ENCODE measurements around the gene BAG2. TPM values are rescaled to one million over a fixed set of nuclear protein-coding genes. Genes with fewer than 3 reads are reported as not detected.

The BAG2 gene
- total and polyA plus RNA-seq, 2 of the 4 experiments (the other 2 are of a cell fraction) = 8.1 to 10.0 TPM

- H3K79me1 ChIP-seq (ENCODE audit: low read depth in 1 of 2, low read length in 2 of 2) = peaks cover 36 to 79% of the 10 kb centered on the region in 2 experiments
- no peak overlapping the region for H4K8ac ChIP-seq (ENCODE audit: low read depth in 2 of 2, low read length in 2 of 2)
- DNase-seq (no peak), ATAC-seq (ENCODE audit: low read depth) (no peak)
- CTCF ChIA-PET = no interaction called here
- intact Hi-C loops (cut with micrococcal nuclease) = no loop called here
- H2BK120ac ChIP-seq (ENCODE audit: low read depth, low read length) = no peak overlapping the region
- H4K5ac ChIP-seq (ENCODE audit: low read depth, low read length) = no peak overlapping the region
- H2AK5ac ChIP-seq (ENCODE audit: low read depth, low read length) = no peak overlapping the region
- no peak overlapping the region for H2AK9ac ChIP-seq (replicated peaks; ENCODE audit: low read depth, low read length, poor library complexity)
- dilution Hi-C loops (cut with HindIII; ENCODE audit: low sequenced_read_pairs, unreplicated experiment) = no loop called here
- H3K23ac ChIP-seq (ENCODE audit: low read depth, low read length) = no peak overlapping the region
- H2BK20ac ChIP-seq (ENCODE audit: low read depth, low read length) = no peak overlapping the region
- peaks cover 9% of the 10 kb centered on the region for H3K36me3 ChIP-seq (ENCODE audit: control insufficient read depth, insufficient read depth, low read length)
- H3K27me3 ChIP-seq (ENCODE audit: control insufficient read depth, insufficient read depth, low read length) = no peaks in the 10 kb centered on the region
- peaks cover 19% of the 10 kb centered on the region for H3K4me1 ChIP-seq (ENCODE audit: control insufficient read depth, insufficient read depth, low read length)
- no peak overlapping the region for H3K27ac ChIP-seq (ENCODE audit: insufficient read depth, low read length)
- H2BK15ac ChIP-seq (ENCODE audit: low read depth, low read length) = no peak overlapping the region
- H3K56ac ChIP-seq (ENCODE audit: extremely low read depth, insufficient read depth, low read length) = no peak overlapping the region
- no peaks in the 10 kb centered on the region for H3K9me3 ChIP-seq (ENCODE audit: control insufficient read depth, insufficient read depth, low read length)
- no peak overlapping the region for H4K91ac ChIP-seq (ENCODE audit: insufficient read depth, low read depth, low read length)
- H3K14ac ChIP-seq (replicated peaks; ENCODE audit: low read depth, low read length) = no peak overlapping the region
- no peak overlapping the region for H3K18ac ChIP-seq (ENCODE audit: low read depth, low read length)
- H3K9me1 ChIP-seq (ENCODE audit: insufficient read depth, low read length) = peaks cover 19% of the 10 kb centered on the region
- no TSS peak for BruUV-seq (replicated peaks)
- peaks cover 44% of the 10 kb centered on the region for H4K20me1 ChIP-seq (ENCODE audit: insufficient read depth, low read length)
- H2AFZ ChIP-seq (replicated peaks; ENCODE audit: low read length, poor library complexity) = no peak overlapping the region
- TF ChIP-seq MAFK (IDR thresholded peaks at IDR 0.05; ENCODE audit: low read depth, low read length) (no peak), POLR2A (IDR thresholded peaks at IDR 0.05; ENCODE audit: low read depth, low read length) (no peak)
- TF ChIP-seq, protein P1, sequence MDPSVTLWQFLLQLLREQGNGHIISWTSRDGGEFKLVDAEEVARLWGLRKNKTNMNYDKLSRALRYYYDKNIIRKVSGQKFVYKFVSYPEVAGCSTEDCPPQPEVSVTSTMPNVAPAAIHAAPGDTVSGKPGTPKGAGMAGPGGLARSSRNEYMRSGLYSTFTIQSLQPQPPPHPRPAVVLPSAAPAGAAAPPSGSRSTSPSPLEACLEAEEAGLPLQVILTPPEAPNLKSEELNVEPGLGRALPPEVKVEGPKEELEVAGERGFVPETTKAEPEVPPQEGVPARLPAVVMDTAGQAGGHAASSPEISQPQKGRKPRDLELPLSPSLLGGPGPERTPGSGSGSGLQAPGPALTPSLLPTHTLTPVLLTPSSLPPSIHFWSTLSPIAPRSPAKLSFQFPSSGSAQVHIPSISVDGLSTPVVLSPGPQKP (IDR thresholded peaks at IDR 0.05; ENCODE audit: borderline replicate concordance, low read depth, low read length) = no peak
- in situ Hi-C loops (cut with MboI; ENCODE audit: low sequenced_read_pairs) = no loop called here
- POLR2A ChIA-PET (ENCODE audit: unreplicated experiment) = no interaction called here
- no peak overlapping the region for H3K4ac ChIP-seq (ENCODE audit: low read depth, low read length)
- no peak overlapping the region for H3K4me2 ChIP-seq (ENCODE audit: low read depth, low read length)
- H2BK5ac ChIP-seq (ENCODE audit: low read depth, low read length, poor library complexity, severe bottlenecking) = peak overlapping the region; percentile 21
- no peak overlapping the region for H3K9ac ChIP-seq (ENCODE audit: low read depth, low read length)
- H3K4me3 ChIP-seq (ENCODE audit: insufficient read depth, low read depth, low read length) = no peak overlapping the region
These were observed 36.9 kb downstream of the BAG2 start for GRCh38 chr6:57209030-57209429.
